Prostate gland (tissue), 2 donors: ENCODE measurements around the gene SUN3.

Experiments
- POLR2A ChIP-seq: fragments of 450-650 bp; IDR thresholded peaks from one replicate; pipeline ENCODE4 v1.6.1; 2016; ENCODE audit warnings: antibody characterized with exemption, mild to moderate bottlenecking
- POLR2AphosphoS5 ChIP-seq: sonication (generic); formaldehyde crosslinking; IDR thresholded peaks from one replicate; pipeline ENCODE4 v1.6.1; 2017; ENCODE audit warnings: antibody characterized with exemption
- TF ChIP-seq, protein P1 (sequence below), 4 experiments: fragments of 200-600 bp in 2 of 4; fragments of 450-650 bp in 2 of 4; sonication (generic) in 2 of 4; IDR thresholded peaks; 1 replicate in 3 of 4; 2 replicates in 1 of 4; pipeline ENCODE4 v1.5.1; 2016 to 2019; ENCODE audit warnings: antibody characterized with exemption in 4 of 4, mild to moderate bottlenecking in 2 of 4, moderate library complexity in 2 of 4

DNA sequence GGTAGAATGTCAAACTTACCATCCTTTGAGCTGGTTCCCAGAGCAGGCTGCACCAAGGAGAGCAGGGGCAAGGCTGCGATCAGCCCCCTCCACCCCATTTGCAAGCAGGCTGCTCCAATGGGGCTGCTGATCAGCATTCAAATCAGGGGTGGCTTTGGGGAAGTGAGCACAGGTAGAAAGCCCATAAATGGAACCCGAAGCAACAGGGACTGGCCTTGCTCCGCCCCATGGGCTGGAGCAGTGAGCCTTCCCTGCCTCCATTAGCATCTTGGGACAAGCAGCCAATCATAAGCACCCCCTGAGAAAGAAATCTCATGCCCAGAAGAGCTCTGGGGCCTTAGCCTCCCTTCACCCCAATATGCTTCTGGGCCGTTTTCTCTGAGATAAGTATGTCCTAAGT, 76.7 kb downstream of the SUN3 start:
- TF ChIP-seq POLR2A (no peak), POLR2AphosphoS5 (no peak)
- TF ChIP-seq, protein P1, sequence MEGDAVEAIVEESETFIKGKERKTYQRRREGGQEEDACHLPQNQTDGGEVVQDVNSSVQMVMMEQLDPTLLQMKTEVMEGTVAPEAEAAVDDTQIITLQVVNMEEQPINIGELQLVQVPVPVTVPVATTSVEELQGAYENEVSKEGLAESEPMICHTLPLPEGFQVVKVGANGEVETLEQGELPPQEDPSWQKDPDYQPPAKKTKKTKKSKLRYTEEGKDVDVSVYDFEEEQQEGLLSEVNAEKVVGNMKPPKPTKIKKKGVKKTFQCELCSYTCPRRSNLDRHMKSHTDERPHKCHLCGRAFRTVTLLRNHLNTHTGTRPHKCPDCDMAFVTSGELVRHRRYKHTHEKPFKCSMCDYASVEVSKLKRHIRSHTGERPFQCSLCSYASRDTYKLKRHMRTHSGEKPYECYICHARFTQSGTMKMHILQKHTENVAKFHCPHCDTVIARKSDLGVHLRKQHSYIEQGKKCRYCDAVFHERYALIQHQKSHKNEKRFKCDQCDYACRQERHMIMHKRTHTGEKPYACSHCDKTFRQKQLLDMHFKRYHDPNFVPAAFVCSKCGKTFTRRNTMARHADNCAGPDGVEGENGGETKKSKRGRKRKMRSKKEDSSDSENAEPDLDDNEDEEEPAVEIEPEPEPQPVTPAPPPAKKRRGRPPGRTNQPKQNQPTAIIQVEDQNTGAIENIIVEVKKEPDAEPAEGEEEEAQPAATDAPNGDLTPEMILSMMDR (IDR thresholded peaks at IDR 0.05): no peak
